IPS DF 4.7 (cell line): ENCODE measurements around the gene WIPF3.
A peak's percentile ranks its signal among the peaks of the same experiment; 100 is the strongest.

Experiments
- DNase-seq: peaks from one replicate; pipeline ENCODE4 v3.0.0-alpha.2; 2013; ENCODE audit warnings: low spot score; ENCODE audit errors: extremely low read depth

WIPF3 gene

GRCh38 chr7:29906200-29907022 lies 100.1 kb downstream of the WIPF3 start:
- no peak for DNase-seq

DNA sequence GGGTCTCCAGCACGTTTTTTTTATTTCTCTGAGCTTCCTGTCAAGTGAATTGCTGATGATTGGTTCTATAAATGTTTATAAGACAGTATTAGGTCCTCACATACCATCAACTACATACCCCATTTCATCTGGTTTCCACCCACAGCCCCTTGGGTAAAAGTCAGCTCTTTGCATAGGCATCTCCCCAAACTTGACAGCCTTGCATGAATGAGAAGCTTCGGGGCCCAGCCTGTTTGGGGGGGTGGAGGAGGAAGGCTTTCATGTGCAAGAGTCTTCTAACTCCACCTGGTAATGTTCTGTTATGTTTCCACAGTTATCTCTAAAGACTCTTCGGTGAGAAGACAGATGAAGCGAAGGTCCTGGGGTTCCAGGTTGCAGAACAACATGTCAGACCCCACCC lies 107.9 kb downstream of the WIPF3 start:
- DNase-seq = no peak

- no peak for DNase-seq
Measured at GRCh38 chr7:29915481-29916215, 109.3 kb downstream of the WIPF3 start.

GRCh38 chr7:29917641-29918040 lies 111.3 kb downstream of the WIPF3 start:
- no peak for DNase-seq

DNA sequence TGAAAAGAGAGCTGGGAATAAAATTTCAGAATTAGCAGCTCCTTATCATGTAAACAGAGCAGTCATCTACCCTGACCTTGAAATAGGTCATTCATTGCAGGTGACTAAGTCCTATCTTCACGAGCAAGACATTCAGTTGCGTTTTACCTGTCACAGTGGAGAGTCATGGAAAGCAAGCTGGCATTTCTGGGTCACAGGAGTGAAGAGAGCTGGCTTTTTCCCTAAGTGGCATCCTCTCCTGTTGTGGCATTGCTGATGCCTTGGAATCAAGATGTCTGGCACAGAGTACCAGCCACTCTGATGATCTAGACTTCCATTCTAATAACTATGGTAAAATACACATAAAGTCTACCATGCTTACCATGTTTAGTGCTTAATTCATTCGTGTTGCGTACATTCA lies 112.5 kb downstream of the WIPF3 start:
- DNase-seq = no peak

GRCh38 chr7:29919790-29920189 lies 113.5 kb downstream of the WIPF3 start:
- DNase-seq = no peak

- no peak for DNase-seq
Measured at GRCh38 chr7:29920491-29920890, 114.2 kb downstream of the WIPF3 start.

- peak; percentile 46 for DNase-seq
Measured at GRCh38 chr7:29921404-29922010, 115.2 kb downstream of the WIPF3 start.

DNA sequence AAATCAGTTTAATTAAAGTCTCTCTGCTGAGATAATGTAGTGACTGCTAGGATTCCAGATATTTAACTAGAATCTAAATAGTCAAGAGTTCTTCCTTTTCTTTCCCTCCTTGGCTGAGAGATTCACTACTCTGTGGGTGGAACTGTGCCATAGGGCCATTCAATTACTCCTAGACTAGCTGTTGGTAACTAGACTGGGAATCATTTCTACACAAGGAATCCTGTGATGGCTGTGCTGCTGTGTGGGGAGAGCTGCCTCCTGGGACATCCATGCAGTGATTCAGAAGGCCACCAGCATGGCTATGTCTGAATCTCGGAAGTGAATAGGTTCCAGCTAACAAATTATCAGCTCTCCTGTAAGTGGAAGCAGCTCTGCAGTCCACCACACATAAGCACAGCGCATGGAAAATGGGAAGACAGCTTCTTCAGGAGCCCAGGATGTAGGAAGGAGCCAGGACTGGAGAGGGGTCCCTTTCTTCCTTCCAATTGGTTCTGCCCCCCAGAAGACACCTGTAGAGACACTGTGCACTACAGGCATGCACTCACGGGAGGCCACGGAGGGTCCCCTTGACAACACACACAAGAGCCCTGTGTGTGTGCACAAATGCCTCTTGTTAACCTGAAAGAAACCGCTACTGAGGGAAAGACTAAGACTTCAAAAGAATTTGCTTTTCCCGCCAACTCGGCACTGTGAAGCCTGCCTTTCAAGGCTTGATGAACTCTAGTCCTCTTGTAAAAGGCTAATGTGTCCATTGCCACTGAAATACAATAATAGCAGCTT lies 116.8 kb downstream of the WIPF3 start:
- no peak for DNase-seq

DNA sequence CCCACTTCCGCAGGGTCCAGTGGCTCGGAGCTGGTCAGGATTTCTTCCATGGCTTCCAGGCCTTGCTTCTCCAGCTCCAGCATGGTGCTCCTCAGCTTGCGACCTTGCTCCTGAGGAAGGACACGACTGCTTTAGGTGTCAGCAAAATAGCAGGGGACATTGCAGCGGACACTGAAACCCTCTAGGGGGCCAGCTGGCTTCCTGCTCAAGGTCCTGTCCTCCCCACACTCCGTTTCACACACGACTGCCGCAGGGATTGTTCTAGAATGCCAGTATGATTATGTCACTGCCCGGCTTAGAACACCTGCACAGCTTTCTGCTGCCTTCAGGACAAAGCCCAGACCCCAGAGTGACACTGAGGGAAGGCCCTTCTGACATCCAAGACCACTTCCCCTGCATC lies 117.7 kb downstream of the WIPF3 start:
- no peak for DNase-seq

GRCh38 chr7:29924684-29925083 lies 118.4 kb downstream of the WIPF3 start:
- DNase-seq = no peak

DNA sequence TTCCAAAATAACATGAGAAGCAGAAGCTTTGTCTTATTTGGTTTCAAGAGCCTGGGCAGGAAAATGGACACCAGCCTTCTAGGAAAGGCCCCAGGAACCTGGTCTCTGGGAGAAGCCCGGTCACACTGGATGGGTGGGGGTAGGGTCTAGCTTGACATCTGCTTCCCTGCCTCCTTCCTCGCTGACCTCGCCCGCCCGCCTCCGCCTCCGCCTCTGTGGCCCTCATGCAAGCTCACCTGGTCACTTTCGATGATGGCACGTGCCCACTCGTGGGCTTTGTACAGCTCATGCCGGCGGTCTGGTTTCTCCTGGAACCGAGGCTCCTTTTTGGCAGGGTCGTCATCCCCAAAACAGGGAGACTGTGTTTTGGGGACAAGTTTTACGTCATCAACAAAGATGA lies 119.9 kb downstream of the WIPF3 start:
- DNase-seq = no peak

DNA sequence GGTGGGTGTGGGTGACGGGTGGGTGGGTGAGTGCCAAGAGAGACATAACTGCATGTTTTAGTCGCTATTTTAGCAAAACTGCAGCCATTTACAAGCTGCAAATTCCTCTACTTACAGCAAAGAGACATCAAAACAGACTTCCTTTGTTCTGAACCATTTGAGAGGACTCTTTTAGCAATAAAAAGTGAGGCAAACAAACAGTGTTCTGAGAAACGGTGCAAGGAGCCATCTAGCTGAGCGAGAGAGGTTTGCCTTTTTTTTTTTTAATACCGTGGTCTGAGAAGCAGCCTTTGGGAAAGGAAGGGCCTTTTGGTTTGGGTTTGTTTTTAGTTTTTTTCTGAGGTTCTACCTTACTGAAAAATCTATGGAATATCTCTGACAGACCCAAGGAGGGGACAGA lies 120.4 kb downstream of the WIPF3 start:
- no peak for DNase-seq

- DNase-seq = no peak
Measured at GRCh38 chr7:29929018-29929807, 122.9 kb downstream of the WIPF3 start.

- no peak for DNase-seq
Measured at GRCh38 chr7:29935111-29935510, 128.8 kb downstream of the WIPF3 start.

DNA sequence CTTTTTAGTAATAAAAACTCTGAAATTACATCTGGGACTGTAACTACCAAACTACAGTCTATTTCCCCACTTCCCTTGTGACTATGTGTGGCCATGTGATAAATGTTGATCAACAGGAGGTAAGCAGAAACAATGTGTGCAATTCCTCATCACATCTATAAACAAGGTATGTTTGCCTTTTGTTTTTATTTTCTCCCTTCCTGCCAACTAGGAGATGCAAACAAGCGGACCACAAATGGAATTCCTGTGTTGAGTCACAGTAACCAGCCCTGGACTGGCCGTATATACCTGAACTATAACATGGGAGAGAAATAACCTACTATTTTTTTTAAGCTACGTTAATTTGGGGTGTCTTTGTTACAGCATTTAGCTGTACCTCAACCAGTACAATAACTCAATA lies 130.8 kb downstream of the WIPF3 start:
- no peak for DNase-seq

DNA sequence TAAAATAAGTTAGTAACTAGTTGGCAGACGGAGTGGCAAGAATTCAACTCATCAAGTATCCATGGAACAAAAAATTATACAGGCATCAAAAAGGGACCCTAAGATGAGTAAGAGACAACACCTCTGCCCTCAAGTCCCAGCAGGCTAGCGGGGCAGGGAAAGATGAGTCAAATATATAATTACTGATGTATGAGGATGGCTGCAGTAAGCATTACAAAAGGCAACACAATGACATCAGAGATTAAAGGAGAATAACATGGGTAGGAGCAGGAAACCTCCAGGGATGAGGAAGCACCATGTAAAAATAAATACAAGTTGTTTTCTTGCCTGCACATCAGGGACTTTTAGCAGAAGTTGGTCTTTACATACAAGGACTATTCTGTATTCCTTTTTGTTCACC lies 133.9 kb downstream of the WIPF3 start:
- DNase-seq = no peak

- DNase-seq = no peak
Measured at GRCh38 chr7:29945259-29945809, 139.0 kb downstream of the WIPF3 start.

DNA sequence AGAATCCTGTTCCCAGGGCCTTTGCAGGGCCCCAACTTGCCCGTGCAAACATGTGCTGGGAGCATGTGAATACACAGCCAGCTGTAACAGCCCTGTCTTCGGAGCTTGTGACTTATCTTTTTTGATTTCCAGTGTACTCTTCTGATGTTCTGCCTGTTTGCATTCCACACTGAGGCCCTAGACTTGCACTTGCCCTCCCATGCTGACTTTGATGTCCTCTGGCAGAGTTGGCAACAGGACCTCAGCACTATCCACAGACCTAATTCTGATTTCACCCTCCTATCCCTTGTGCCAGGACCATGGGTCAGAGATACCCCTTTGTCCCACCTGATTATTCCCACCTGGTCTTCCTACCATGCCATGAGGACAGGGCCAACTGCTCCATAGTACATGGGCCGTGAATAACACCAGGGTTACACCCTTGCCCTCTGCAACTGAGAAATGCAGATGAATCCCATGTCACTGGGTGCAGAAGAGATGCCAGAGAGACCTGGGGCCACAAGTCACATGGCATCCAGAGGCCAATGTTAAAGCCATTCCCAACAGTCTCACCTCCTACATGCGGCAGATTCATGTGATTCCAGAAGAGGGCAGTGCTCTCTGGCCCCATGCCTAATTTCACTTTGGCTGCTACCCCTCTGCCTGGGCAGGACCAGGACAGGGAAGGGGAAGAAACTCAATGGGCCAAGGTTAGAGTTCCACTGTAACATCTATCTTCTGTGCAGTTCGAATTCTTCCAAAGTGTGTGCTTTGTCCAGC lies 140.3 kb downstream of the WIPF3 start:
- DNase-seq = peak; percentile 14

GRCh38 chr7:29948587-29948986 lies 142.3 kb downstream of the WIPF3 start:
- DNase-seq = no peak
